Stomach (tissue), 4 donors: Measurements from ENCODE around the gene HSD11B1L.

Source experiments
- CTCF ChIP-seq, 7 experiments: fragments of 450-650 bp in 4 of 7; fragments of 200-600 bp in 3 of 7; sonication (generic) in 3 of 7; IDR thresholded peaks; one replicate each; pipeline ENCODE4 v1.5.1; 2016 to 2019; ENCODE audit warnings: antibody characterized with exemption in 7 of 7, control low read depth in 2 of 7, mild to moderate bottlenecking in 1 of 7
- POLR2A ChIP-seq, 4 donors: fragments of 450-650 bp; IDR thresholded peaks; one replicate each; pipeline ENCODE4 v1.6.1; 2016; ENCODE audit warnings: antibody characterized with exemption in 4 of 4, control low read depth in 2 of 4, mild to moderate bottlenecking in 1 of 4, moderate library complexity in 1 of 4
- POLR2AphosphoS5 ChIP-seq, 3 donors: sonication (generic); formaldehyde crosslinking; IDR thresholded peaks; one replicate each; pipeline ENCODE4 v1.6.1; 2016; ENCODE audit warnings: antibody characterized with exemption in 3 of 3

- TF ChIP-seq CTCF (IDR thresholded peaks at IDR 0.05) (no peak), POLR2AphosphoS5 (IDR thresholded peaks at IDR 0.05) (no peak), POLR2A (IDR thresholded peaks at IDR 0.05) (no peak)
These were observed 16.3 kb upstream of the HSD11B1L start for GRCh38 chr19:5664515-5664914.
